NB4 (cell line): Measurements from ENCODE around the gene MARCHF5.

Experiments used
- DNase-seq: peaks from one replicate; pipeline ENCODE4 v3.0.0; 2010; ENCODE audit warnings: low read depth
- H3K4me3 ChIP-seq: one replicate; pipeline ENCODE4 v1.5.1; 2011; ENCODE audit warnings: mild to moderate bottlenecking, low read depth, low read length, moderate library complexity
- CTCF ChIP-seq: IDR thresholded peaks from one replicate; pipeline ENCODE4 v1.5.1; 2012; ENCODE audit warnings: low read depth, low read length
- MAX ChIP-seq: IDR thresholded peaks from 2 replicates; pipeline ENCODE4 v1.6.1; 2011; ENCODE audit warnings: low read depth, low read length
- MYC ChIP-seq: IDR thresholded peaks from 2 replicates; pipeline ENCODE4 v1.6.1; 2011; ENCODE audit warnings: low read depth, low read length
- POLR2A ChIP-seq: IDR thresholded peaks from 2 replicates; pipeline ENCODE4 v1.6.1; 2011; ENCODE audit warnings: mild to moderate bottlenecking; ENCODE audit not compliant: insufficient read length; ENCODE audit errors: extremely low read depth

Gene MARCHF5

GRCh38 chr10:92274071-92274470 is 16.9 kb upstream of the MARCHF5 start:
- no peak for DNase-seq
- TF ChIP-seq CTCF (no peak), MAX (no peak), POLR2A (no peak), MYC (no peak)
- H3K4me3 ChIP-seq, result no peak overlapping the region

- TF ChIP-seq CTCF (no peak), MAX (no peak), MYC (no peak), POLR2A (no peak)
- DNase-seq, result no peak
- no peak overlapping the region for H3K4me3 ChIP-seq
Measured at GRCh38 chr10:92278996-92279696, 11.8 kb upstream of the MARCHF5 start.

- TF ChIP-seq POLR2A, result no peak
- TF ChIP-seq MAX, result no peak
- no peak for TF ChIP-seq MYC
- no peak for TF ChIP-seq CTCF
- no peak overlapping the region for H3K4me3 ChIP-seq
- DNase-seq, result no peak
Measured at GRCh38 chr10:92284112-92284704, 6.8 kb upstream of the MARCHF5 start.

- peak; percentile 52 for DNase-seq
- TF ChIP-seq POLR2A, result no peak
- TF ChIP-seq CTCF, result no peak
- peak; percentile 58 for TF ChIP-seq MAX
- peak; percentile 23; the same call in 1 of the 2 replicates for TF ChIP-seq MYC
- H3K4me3 ChIP-seq, result peak overlapping the region; percentile 91
Measured at GRCh38 chr10:92290076-92290836, 711 bp upstream of the MARCHF5 start.

GRCh38 chr10:92291616-92291865 is 574 bp downstream of the MARCHF5 start:
- no peak for TF ChIP-seq MYC
- H3K4me3 ChIP-seq, result peak overlapping the region; percentile 91
- no peak for DNase-seq

- H3K4me3 ChIP-seq, result peak overlapping the region; percentile 91
- peak; percentile 79 for DNase-seq
- TF ChIP-seq CTCF (peak; percentile 36), MYC (no peak)
Measured at GRCh38 chr10:92291921-92292845, 1.2 kb downstream of the MARCHF5 start.
